Uterus (tissue), 4 donors: ENCODE data around the gene TMEM204. TPM values are rescaled to one million over a fixed set of nuclear protein-coding genes. Genes with fewer than 3 reads are reported as not detected.
"Not testable (repeated sequence)": the region's sequence is repeated elsewhere in the genome, so short reads cannot be mapped to it uniquely, and the experiment has no call there.

ENCODE experiments used
- DNase-seq, 2 donors: peaks; one replicate each; pipeline ENCODE4 v3.0.0-alpha.2; 2019 to 2020
- H3K27ac ChIP-seq, 2 donors: fragments of 200-600 bp; sonication (generic); 1 replicate in 1 of 2; 2 replicates in 1 of 2; pipeline ENCODE4 v1.5.1; 2016 to 2018
- H3K27me3 ChIP-seq, 2 donors: fragments of 200-600 bp; sonication (generic); one replicate each; pipeline ENCODE4 v1.5.1; 2018 to 2019; ENCODE audit warnings: control low read depth in 1 of 2
- H3K36me3 ChIP-seq, 2 donors: fragments of 200-600 bp; sonication (generic); one replicate each; pipeline ENCODE4 v1.5.1; 2019; ENCODE audit warnings: control low read depth in 1 of 2
- H3K4me1 ChIP-seq, 2 donors: fragments of 200-600 bp; sonication (generic); one replicate each; pipeline ENCODE4 v1.5.1; 2018 to 2019; ENCODE audit warnings: control low read depth in 1 of 2
- H3K4me3 ChIP-seq, 2 donors: fragments of 200-600 bp; sonication (generic); 1 replicate in 1 of 2; 2 replicates in 1 of 2; pipeline ENCODE4 v1.5.1; 2018 to 2019; ENCODE audit warnings: mild to moderate bottlenecking in 1 of 2
- H3K9me3 ChIP-seq, 2 donors: fragments of 200-600 bp; sonication (generic); one replicate each; pipeline ENCODE4 v1.5.1; 2019; ENCODE audit warnings: control low read depth in 1 of 2
- CTCF ChIP-seq, 4 experiments: fragments of 200-600 bp in 2 of 4; fragments of 450-650 bp in 2 of 4; sonication (generic) in 2 of 4; IDR thresholded peaks; one replicate each; pipeline ENCODE4 v1.5.1; 2016 to 2019; ENCODE audit warnings: antibody characterized with exemption in 4 of 4, mild to moderate bottlenecking in 2 of 4, moderate library complexity in 1 of 4
- POLR2A ChIP-seq, 2 donors: fragments of 450-650 bp; IDR thresholded peaks; one replicate each; pipeline ENCODE4 v1.6.1; 2016; ENCODE audit warnings: antibody characterized with exemption in 2 of 2, mild to moderate bottlenecking in 1 of 2, moderate library complexity in 1 of 2
- intact Hi-C: fragments of 100-400 bp; cut with DNase I; formaldehyde crosslinking; loops from one replicate; pipeline ENCODE4 v1.15.1; 2023; ENCODE audit warnings: low total_unique reads
- total RNA-seq, 4 donors: library from RNA; depleted of rRNA in 3 of 4; stranded (reverse); fragments of >200 nt in 3 of 4; gene quantifications; one replicate each; pipeline versions ENCODE4 v1.1.0 to v1.2.4, GENCODE V29; 2014 to 2023
- donor health status: DM: yes; HTN: yes; CAD: no.

TMEM204 gene
- total RNA-seq, 4 donors from 2014 or later, result 24.8 to 45.3 (median 39.3) TPM

- Histone ChIP-seq H3K4me3 (no peak overlapping the region), H3K27me3 (no peaks in the 10 kb centered on the region), H3K4me1 (no peaks in the 10 kb centered on the region), H3K27ac (no peak overlapping the region), H3K36me3 (no peaks in the 10 kb centered on the region), H3K9me3 (no peaks in the 10 kb centered on the region)
- intact Hi-C loops, result no loop called here
- DNase-seq, result no peak
- no peak for TF ChIP-seq CTCF (IDR thresholded peaks at IDR 0.05)
- no peak for TF ChIP-seq POLR2A (IDR thresholded peaks at IDR 0.05)
These were observed 49.7 kb downstream of the TMEM204 start for GRCh38 chr16:1583180-1583579.

- intact Hi-C loops, result no loop called here
- Histone ChIP-seq H3K4me1 (no peaks in the 10 kb centered on the region), H3K27me3 (no peaks in the 10 kb centered on the region), H3K27ac (no peak overlapping the region), H3K36me3 (no peaks in the 10 kb centered on the region), H3K9me3 (no peaks in the 10 kb centered on the region), H3K4me3 (no peak overlapping the region)
- no peak for TF ChIP-seq CTCF (IDR thresholded peaks at IDR 0.05)
- no peak for TF ChIP-seq POLR2A (IDR thresholded peaks at IDR 0.05)
- DNase-seq, result no peak
These were observed 51.5 kb downstream of the TMEM204 start for GRCh38 chr16:1584926-1585484.

- no peak overlapping the region for H3K4me3 ChIP-seq
- no peaks in the 10 kb centered on the region for H3K36me3 ChIP-seq
- no peak for DNase-seq
- no peak for TF ChIP-seq POLR2A (IDR thresholded peaks at IDR 0.05)
- TF ChIP-seq CTCF (IDR thresholded peaks at IDR 0.05), result no peak
- no peaks in the 10 kb centered on the region for H3K9me3 ChIP-seq
- no peaks in the 10 kb centered on the region for H3K4me1 ChIP-seq
- H3K27me3 ChIP-seq, result no peaks in the 10 kb centered on the region
- no peak overlapping the region for H3K27ac ChIP-seq
- intact Hi-C loops, result no loop called here
These were observed 56.9 kb downstream of the TMEM204 start for GRCh38 chr16:1590366-1590765.

GRCh38 chr16:1590930-1591705 lies 57.7 kb downstream of the TMEM204 start:
- no peak for TF ChIP-seq CTCF (IDR thresholded peaks at IDR 0.05)
- TF ChIP-seq POLR2A (IDR thresholded peaks at IDR 0.05), result no peak
- H3K4me1 ChIP-seq, result no peaks in the 10 kb centered on the region
- intact Hi-C loops, result no loop called here
- H3K36me3 ChIP-seq, result no peaks in the 10 kb centered on the region
- H3K27me3 ChIP-seq, result no peaks in the 10 kb centered on the region
- no peak overlapping the region for H3K27ac ChIP-seq
- H3K4me3 ChIP-seq, result no peak overlapping the region
- DNase-seq, result no peak
- H3K9me3 ChIP-seq, result no peaks in the 10 kb centered on the region

DNA sequence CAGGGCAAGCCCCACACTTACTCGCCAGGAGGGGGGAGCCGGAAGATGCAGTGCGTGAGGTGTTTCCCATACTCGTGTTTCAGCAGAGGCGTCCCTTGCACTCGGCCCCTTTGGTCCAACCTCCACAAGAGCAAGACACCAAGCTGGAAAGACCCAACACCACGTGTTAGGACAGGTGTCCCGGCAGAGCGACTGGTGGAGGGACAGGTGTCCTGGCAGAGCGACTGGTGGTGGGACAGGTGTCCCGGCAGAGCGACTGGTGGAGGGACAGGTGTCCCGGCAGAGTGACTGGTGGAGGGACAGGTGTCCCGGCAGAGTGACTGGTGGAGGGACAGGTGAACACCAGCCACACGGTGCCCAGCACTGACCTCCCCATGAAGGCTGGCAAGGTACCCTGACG lies 59.0 kb downstream of the TMEM204 start:
- Histone ChIP-seq H3K27ac (no peak overlapping the region), H3K4me1 (no peaks in the 10 kb centered on the region), H3K27me3 (no peaks in the 10 kb centered on the region), H3K4me3 (no peak overlapping the region), H3K36me3 (no peaks in the 10 kb centered on the region), H3K9me3 (no peaks in the 10 kb centered on the region)
- intact Hi-C loops, result no loop called here
- no peak for DNase-seq
- TF ChIP-seq POLR2A (IDR thresholded peaks at IDR 0.05) (no peak), CTCF (IDR thresholded peaks at IDR 0.05) (no peak)

- H3K27ac ChIP-seq, H3K27me3 ChIP-seq, DNase-seq, H3K36me3 ChIP-seq, H3K9me3 ChIP-seq, H3K4me3 ChIP-seq, intact Hi-C loops, H3K4me1 ChIP-seq: not testable (repeated sequence)
These were observed 62.0 kb downstream of the TMEM204 start for GRCh38 chr16:1595511-1595910.
